Measurements from ENCODE around the gene CHAD.

- TF ChIP-seq EP300 (IDR thresholded peaks at IDR 0.05; ENCODE audit: borderline replicate concordance) (no peak), MAX (IDR thresholded peaks at IDR 0.05) (no peak), ZBTB7A (IDR thresholded peaks at IDR 0.05; ENCODE audit: low read depth) (no peak), RAD21 (IDR thresholded peaks at IDR 0.05; ENCODE audit: low read depth) (no peak), NFIC (IDR thresholded peaks at IDR 0.05) (no peak), TCF12 (IDR thresholded peaks at IDR 0.05; ENCODE audit: low read depth) (no peak), YY1 (IDR thresholded peaks at IDR 0.05; ENCODE audit: low read depth) (no peak), REST (IDR thresholded peaks at IDR 0.05; ENCODE audit: low read depth) (no peak), CEBPB (IDR thresholded peaks at IDR 0.05) (no peak), TEAD4 (IDR thresholded peaks at IDR 0.05) (no peak), EGR1 (IDR thresholded peaks at IDR 0.05) (no peak), FOXM1 (IDR thresholded peaks at IDR 0.05; ENCODE audit: borderline replicate concordance, low read depth) (no peak), USF1 (IDR thresholded peaks at IDR 0.05) (no peak), TAF1 (IDR thresholded peaks at IDR 0.05; ENCODE audit: low read depth) (no peak)
Measured at GRCh38 chr17:50506298-50506697, 37.6 kb upstream of the CHAD start.
